Measurements from ENCODE around the gene ITGB3.

GRCh38 chr17:47223007-47223406, 30.6 kb upstream of the ITGB3 start:
- TF ChIP-seq POLR2A (IDR thresholded peaks at IDR 0.05) (no peak), CTCF (IDR thresholded peaks at IDR 0.05) (no peak)

All from uterus (tissue), 2 donors.